Suprapubic skin (tissue), 4 donors: ENCODE results near the gene PRKACB.

Experiments
- CTCF ChIP-seq, 2 donors: fragments of 200-600 bp in 1 of 2; fragments of 450-650 bp in 1 of 2; sonication (generic) in 1 of 2; IDR thresholded peaks; one replicate each; pipeline ENCODE4 v1.5.1; 2016 to 2019; ENCODE audit warnings: antibody characterized with exemption in 2 of 2, mild to moderate bottlenecking in 1 of 2, moderate library complexity in 1 of 2
- EP300 ChIP-seq: sonication (generic); formaldehyde crosslinking; IDR thresholded peaks from one replicate; pipeline ENCODE4 v1.6.1; 2017; ENCODE audit warnings: antibody characterized with exemption
- POLR2A ChIP-seq, 2 donors: fragments of 450-650 bp; IDR thresholded peaks; one replicate each; pipeline ENCODE4 v1.6.1; 2017; ENCODE audit warnings: antibody characterized with exemption in 2 of 2, mild to moderate bottlenecking in 2 of 2, moderate library complexity in 2 of 2
- POLR2AphosphoS5 ChIP-seq, 3 donors: sonication (generic); formaldehyde crosslinking; IDR thresholded peaks; one replicate each; pipeline ENCODE4 v1.6.1; 2017; ENCODE audit warnings: antibody characterized with exemption in 3 of 3

- TF ChIP-seq POLR2A (IDR thresholded peaks at IDR 0.05), result no peak
- no peak for TF ChIP-seq CTCF (IDR thresholded peaks at IDR 0.05)
- TF ChIP-seq POLR2AphosphoS5 (IDR thresholded peaks at IDR 0.05), result no peak
- no peak for TF ChIP-seq EP300
These were observed 42.9 kb upstream of the PRKACB start for GRCh38 chr1:84101204-84101603.
